PC-3 (cell line): ENCODE results near the gene INTS1. TPM values are rescaled to one million over a fixed set of nuclear protein-coding genes. Genes with fewer than 3 reads are reported as not detected.

Source experiments
- ATAC-seq: fragments of 200-7000 bp; cut with Tn5 transposase; 2 replicates; pipeline ENCODE4 v1.9.1; 2020; ENCODE audit warnings: mild to moderate bottlenecking, moderate library complexity
- BruUV-seq: library from RNA; stranded (reverse); fragments of 400-500 nt; replicated peaks from 2 replicates; lab custom pipeline; 2021; lab: Mats Ljungman, UMichigan
- CTCF ChIA-PET: fragments of 300-600 bp; sonication (Branson Sonifier 250); formaldehyde crosslinking; loops from one replicate; lab custom pipeline; 2022; ENCODE audit warnings: antibody characterized with exemption; lab: Charles Lee
- POLR2A ChIA-PET: fragments of 300-600 bp; sonication (Branson Sonifier 250); formaldehyde crosslinking; loops from one replicate; lab custom pipeline; 2022; ENCODE audit warnings: antibody characterized with exemption; ENCODE audit not compliant: unreplicated experiment; lab: Charles Lee
- DNase-seq: peaks from one replicate; pipeline ENCODE4 v3.0.0-alpha.2; 2015
- H2AFZ ChIP-seq: fragments of 300-600 bp; sonication (generic); 2 replicates; pipeline ENCODE4 v1.6.0; 2016; ENCODE audit warnings: antibody characterized with exemption, low read length
- H3F3A ChIP-seq: fragments of 300-600 bp; sonication (generic); one replicate; pipeline ENCODE4 v1.6.0; 2017; ENCODE audit warnings: antibody characterized with exemption, low read length, control low read depth, mild to moderate bottlenecking; ENCODE audit not compliant: unreplicated experiment
- H3K27ac ChIP-seq: fragments of 300-600 bp; sonication (generic); 2 replicates; pipeline ENCODE4 v1.5.1; 2016; ENCODE audit warnings: mild to moderate bottlenecking, low read length
- H3K27me3 ChIP-seq: fragments of 300-600 bp; sonication (generic); 2 replicates; pipeline ENCODE4 v1.6.1; 2016; ENCODE audit warnings: low read length, mixed read lengths
- H3K36me3 ChIP-seq: fragments of 300-600 bp; sonication (generic); 2 replicates; pipeline ENCODE4 v1.6.1; 2016; ENCODE audit warnings: low read depth, mixed run types, low read length, mixed read lengths
- H3K4me1 ChIP-seq: fragments of 300-600 bp; sonication (generic); 2 replicates; pipeline ENCODE4 v1.5.1; 2016; ENCODE audit warnings: low read length; ENCODE audit not compliant: insufficient read depth
- H3K4me2 ChIP-seq: fragments of 300-600 bp; sonication (generic); 2 replicates; pipeline ENCODE4 v1.6.0; 2016; ENCODE audit warnings: low read length
- H3K4me3 ChIP-seq: fragments of 300-600 bp; sonication (generic); 2 replicates; pipeline ENCODE4 v1.5.1; 2016; ENCODE audit warnings: mild to moderate bottlenecking, low read length, mixed read lengths
- H3K79me2 ChIP-seq: fragments of 300-600 bp; sonication (generic); 2 replicates; pipeline ENCODE4 v1.6.1; 2017; ENCODE audit warnings: low read length, mixed read lengths
- H3K9ac ChIP-seq: fragments of 300-600 bp; sonication (generic); 2 replicates; pipeline ENCODE4 v1.6.0; 2016; ENCODE audit warnings: mild to moderate bottlenecking, low read length
- H3K9me2 ChIP-seq: fragments of 300-600 bp; sonication (generic); replicated peaks from 2 replicates; pipeline ENCODE4 v1.6.1; 2016; ENCODE audit warnings: mixed run types, low read length, mixed read lengths
- H3K9me3 ChIP-seq: fragments of 300-600 bp; sonication (generic); 2 replicates; pipeline ENCODE4 v1.6.1; 2016; ENCODE audit warnings: low read length, mixed read lengths
- H4K20me1 ChIP-seq: fragments of 300-600 bp; sonication (generic); 2 replicates; pipeline ENCODE4 v1.6.1; 2016; ENCODE audit warnings: low read length, mixed read lengths
- EZH2 ChIP-seq: fragments of 300-600 bp; sonication (generic); IDR thresholded peaks from one replicate; pipeline ENCODE4 v1.6.1; 2017; ENCODE audit warnings: antibody characterized with exemption, mild to moderate bottlenecking, low read length; ENCODE audit not compliant: unreplicated experiment
- EZH2phosphoT487 ChIP-seq: fragments of 300-600 bp; sonication (generic); IDR thresholded peaks from 2 replicates; pipeline ENCODE4 v1.6.1; 2018; ENCODE audit warnings: mild to moderate bottlenecking, antibody characterized with exemption, low read length, borderline replicate concordance
- intact Hi-C: fragments of 100-400 bp; cut with micrococcal nuclease; formaldehyde crosslinking; loops from 2 replicates; pipeline ENCODE4 v1.9.0; 2023
- total RNA-seq: library from RNA; depleted of rRNA; stranded (reverse); fragments of >200 nt; gene quantifications from 2 replicates; pipeline ENCODE4 v1.2.3, GENCODE V29; 2014
- TF ChIP-seq, protein P1 (sequence below): fragments of 300-600 bp; sonication (generic); conservative IDR thresholded peaks from 2 replicates; pipeline ENCODE4 v1.5.1; 2017; ENCODE audit warnings: antibody characterized with exemption, low read depth, mild to moderate bottlenecking, low read length

The INTS1 gene
- total RNA-seq, 1 experiment from 2014 or later, result 62.9 TPM

DNA sequence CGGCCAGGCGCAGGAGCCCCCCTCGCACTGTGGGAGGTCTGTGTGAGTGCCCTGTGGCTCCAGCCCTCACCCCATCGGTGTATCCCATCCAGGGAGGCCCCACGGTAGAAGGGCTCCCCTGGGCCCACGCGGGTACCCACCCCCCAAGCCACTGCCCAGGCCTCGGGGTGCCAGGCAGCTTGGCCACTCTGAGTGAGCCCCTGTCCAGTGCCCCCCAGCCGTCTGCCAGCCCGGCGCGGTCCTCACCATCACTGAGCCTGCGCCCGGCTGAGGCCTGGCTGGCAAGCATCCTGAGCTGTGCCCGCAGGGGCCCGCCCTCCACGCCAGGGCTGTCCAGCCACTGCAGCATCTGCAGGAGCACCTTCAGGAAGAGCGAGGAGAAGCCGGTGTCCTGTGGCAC, 25.7 kb downstream of the INTS1 start:
- no peaks in the 10 kb centered on the region for H3K27me3 ChIP-seq
- no peaks in the 10 kb centered on the region for H4K20me1 ChIP-seq
- H3F3A ChIP-seq, result no peaks in the 10 kb centered on the region
- no peak overlapping the region for H3K9ac ChIP-seq
- no peaks in the 10 kb centered on the region for H3K79me2 ChIP-seq
- TF ChIP-seq EZH2 (no peak), EZH2phosphoT487 (no peak)
- TF ChIP-seq, protein P1, sequence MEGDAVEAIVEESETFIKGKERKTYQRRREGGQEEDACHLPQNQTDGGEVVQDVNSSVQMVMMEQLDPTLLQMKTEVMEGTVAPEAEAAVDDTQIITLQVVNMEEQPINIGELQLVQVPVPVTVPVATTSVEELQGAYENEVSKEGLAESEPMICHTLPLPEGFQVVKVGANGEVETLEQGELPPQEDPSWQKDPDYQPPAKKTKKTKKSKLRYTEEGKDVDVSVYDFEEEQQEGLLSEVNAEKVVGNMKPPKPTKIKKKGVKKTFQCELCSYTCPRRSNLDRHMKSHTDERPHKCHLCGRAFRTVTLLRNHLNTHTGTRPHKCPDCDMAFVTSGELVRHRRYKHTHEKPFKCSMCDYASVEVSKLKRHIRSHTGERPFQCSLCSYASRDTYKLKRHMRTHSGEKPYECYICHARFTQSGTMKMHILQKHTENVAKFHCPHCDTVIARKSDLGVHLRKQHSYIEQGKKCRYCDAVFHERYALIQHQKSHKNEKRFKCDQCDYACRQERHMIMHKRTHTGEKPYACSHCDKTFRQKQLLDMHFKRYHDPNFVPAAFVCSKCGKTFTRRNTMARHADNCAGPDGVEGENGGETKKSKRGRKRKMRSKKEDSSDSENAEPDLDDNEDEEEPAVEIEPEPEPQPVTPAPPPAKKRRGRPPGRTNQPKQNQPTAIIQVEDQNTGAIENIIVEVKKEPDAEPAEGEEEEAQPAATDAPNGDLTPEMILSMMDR, result no peak
- H3K4me2 ChIP-seq, result no peak overlapping the region
- intact Hi-C loops, result no loop called here
- H3K4me1 ChIP-seq, result no peaks in the 10 kb centered on the region
- DNase-seq, result no peak
- no peak overlapping the region for H3K27ac ChIP-seq
- no TSS peak for BruUV-seq
- ATAC-seq, result no peak
- POLR2A ChIA-PET, result no interaction called here
- H2AFZ ChIP-seq, result no peak overlapping the region
- CTCF ChIA-PET, result no interaction called here
- H3K9me3 ChIP-seq, result no peaks in the 10 kb centered on the region
- H3K36me3 ChIP-seq, result peaks cover 9% of the 10 kb centered on the region; the same call in 1 of the 2 replicates
- no peaks in the 10 kb centered on the region for H3K9me2 ChIP-seq
- no peak overlapping the region for H3K4me3 ChIP-seq

DNA sequence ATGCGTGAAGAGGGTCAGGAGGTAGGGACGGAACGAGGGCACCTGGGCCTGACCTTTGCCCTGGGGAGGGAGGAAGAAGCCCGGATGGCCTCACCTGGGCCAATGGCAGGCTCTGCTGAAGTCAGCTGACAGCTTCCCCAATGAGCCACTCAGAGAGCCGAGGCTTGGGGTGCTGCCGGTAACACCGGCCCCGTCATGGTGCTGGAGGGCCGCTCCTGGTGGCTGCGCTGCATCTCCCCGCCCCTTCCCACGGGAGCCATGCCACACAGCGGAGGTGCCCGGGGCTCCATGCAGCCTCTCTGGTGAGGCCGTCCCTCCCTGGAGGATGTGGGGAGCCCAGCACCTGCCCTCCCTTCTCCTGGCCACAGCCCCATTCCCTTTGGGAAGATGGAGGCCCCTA, 27.3 kb downstream of the INTS1 start:
- Histone ChIP-seq H2AFZ (no peak overlapping the region), H3K9ac (no peak overlapping the region), H3K36me3 (peaks cover 11% of the 10 kb centered on the region; the same call in 1 of the 2 replicates), H3K4me1 (no peaks in the 10 kb centered on the region), H3K27me3 (no peaks in the 10 kb centered on the region), H4K20me1 (no peaks in the 10 kb centered on the region), H3K4me2 (no peak overlapping the region), H3K79me2 (no peaks in the 10 kb centered on the region), H3K4me3 (no peak overlapping the region), H3K9me3 (no peaks in the 10 kb centered on the region), H3F3A (no peaks in the 10 kb centered on the region), H3K27ac (no peak overlapping the region), H3K9me2 (no peaks in the 10 kb centered on the region)
- POLR2A ChIA-PET, result no interaction called here
- DNase-seq, result no peak
- no TSS peak for BruUV-seq
- no peak for ATAC-seq
- TF ChIP-seq EZH2phosphoT487 (no peak), EZH2 (no peak)
- TF ChIP-seq, protein P1, result no peak
- intact Hi-C loops, result no loop called here
- CTCF ChIA-PET, result no interaction called here

DNA sequence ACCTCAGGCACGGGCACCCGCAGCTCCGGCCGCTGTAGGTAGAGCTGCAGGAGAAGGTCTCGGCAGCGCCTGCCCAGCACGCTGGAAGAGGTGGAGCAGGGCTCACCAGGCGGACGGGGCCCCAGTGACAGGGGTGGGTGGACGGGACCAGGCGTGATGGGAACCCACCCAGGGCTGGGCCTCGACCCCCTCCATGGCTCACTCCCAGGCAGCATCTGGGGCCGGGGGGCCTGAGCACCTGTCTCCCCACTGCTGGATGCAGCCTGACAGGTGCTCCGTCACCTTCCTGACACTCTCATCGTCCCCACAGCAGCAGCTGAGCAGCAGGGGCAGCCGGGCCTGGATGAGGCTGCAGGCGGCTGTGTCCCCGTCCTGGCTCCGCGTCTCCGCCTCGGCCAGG, 28.2 kb downstream of the INTS1 start:
- Histone ChIP-seq H3F3A (no peaks in the 10 kb centered on the region), H3K36me3 (peaks cover 11% of the 10 kb centered on the region; the same call in 1 of the 2 replicates), H3K9ac (no peak overlapping the region), H3K79me2 (no peaks in the 10 kb centered on the region), H3K27me3 (no peaks in the 10 kb centered on the region), H3K9me3 (no peaks in the 10 kb centered on the region), H4K20me1 (no peaks in the 10 kb centered on the region), H3K27ac (no peak overlapping the region), H2AFZ (no peak overlapping the region), H3K4me2 (no peak overlapping the region), H3K9me2 (no peaks in the 10 kb centered on the region), H3K4me3 (no peak overlapping the region), H3K4me1 (no peaks in the 10 kb centered on the region)
- ATAC-seq, result no peak
- POLR2A ChIA-PET, result no interaction called here
- TF ChIP-seq EZH2phosphoT487, result no peak
- TF ChIP-seq, protein P1, result no peak
- TF ChIP-seq EZH2, result no peak
- CTCF ChIA-PET, result no interaction called here
- no TSS peak for BruUV-seq
- no peak for DNase-seq
- intact Hi-C loops, result no loop called here
